Activated naive CD4-positive, alpha-beta T cell treated with anti-CD3 and anti-CD28 coated beads for 36 hours (primary cell): Measurements from ENCODE around the gene RAD51B. TPM values are rescaled to one million over a fixed set of nuclear protein-coding genes. Genes with fewer than 3 reads are reported as not detected.

ENCODE experiments used
- CTCF ChIA-PET: fragments of 350-600 bp; sonication (Branson Sonifier 250); formaldehyde crosslinking; loops from one replicate; lab custom pipeline; 2021; ENCODE audit warnings: antibody characterized with exemption; lab: Charles Lee
- DNase-seq: peaks from one replicate; pipeline ENCODE4 v3.0.0-alpha.2; 2020
- H3K27ac Mint-ChIP-seq: one replicate; pipeline ENCODE4 v1.8.0; 2021; ENCODE audit warnings: mild to moderate bottlenecking, mixed read lengths
- H3K27me3 Mint-ChIP-seq: one replicate; pipeline ENCODE4 v1.8.0; 2021; ENCODE audit warnings: low read depth, mixed read lengths
- H3K36me3 Mint-ChIP-seq: one replicate; pipeline ENCODE4 v1.8.0; 2021; ENCODE audit warnings: low read depth, mixed read lengths
- H3K4me1 Mint-ChIP-seq: one replicate; pipeline ENCODE4 v1.8.0; 2021; ENCODE audit warnings: low read depth, mixed read lengths
- H3K4me3 Mint-ChIP-seq: one replicate; pipeline ENCODE4 v1.8.0; 2021; ENCODE audit warnings: mild to moderate bottlenecking, moderate library complexity, mixed read lengths
- H3K9me3 Mint-ChIP-seq: one replicate; pipeline ENCODE4 v1.8.0; 2021; ENCODE audit warnings: mixed read lengths
- intact Hi-C: fragments of 100-400 bp; cut with micrococcal nuclease; formaldehyde crosslinking; loops from one replicate; pipeline ENCODE4 v1.15.1; 2023
- total RNA-seq, 2 experiments: library from RNA; stranded (reverse); gene quantifications; one replicate each; pipeline ENCODE4 v1.2.3, GENCODE V29; 2021

The RAD51B gene
- total RNA-seq, 2 experiments from 2014 or later: 44.8 to 47.6 TPM

DNA sequence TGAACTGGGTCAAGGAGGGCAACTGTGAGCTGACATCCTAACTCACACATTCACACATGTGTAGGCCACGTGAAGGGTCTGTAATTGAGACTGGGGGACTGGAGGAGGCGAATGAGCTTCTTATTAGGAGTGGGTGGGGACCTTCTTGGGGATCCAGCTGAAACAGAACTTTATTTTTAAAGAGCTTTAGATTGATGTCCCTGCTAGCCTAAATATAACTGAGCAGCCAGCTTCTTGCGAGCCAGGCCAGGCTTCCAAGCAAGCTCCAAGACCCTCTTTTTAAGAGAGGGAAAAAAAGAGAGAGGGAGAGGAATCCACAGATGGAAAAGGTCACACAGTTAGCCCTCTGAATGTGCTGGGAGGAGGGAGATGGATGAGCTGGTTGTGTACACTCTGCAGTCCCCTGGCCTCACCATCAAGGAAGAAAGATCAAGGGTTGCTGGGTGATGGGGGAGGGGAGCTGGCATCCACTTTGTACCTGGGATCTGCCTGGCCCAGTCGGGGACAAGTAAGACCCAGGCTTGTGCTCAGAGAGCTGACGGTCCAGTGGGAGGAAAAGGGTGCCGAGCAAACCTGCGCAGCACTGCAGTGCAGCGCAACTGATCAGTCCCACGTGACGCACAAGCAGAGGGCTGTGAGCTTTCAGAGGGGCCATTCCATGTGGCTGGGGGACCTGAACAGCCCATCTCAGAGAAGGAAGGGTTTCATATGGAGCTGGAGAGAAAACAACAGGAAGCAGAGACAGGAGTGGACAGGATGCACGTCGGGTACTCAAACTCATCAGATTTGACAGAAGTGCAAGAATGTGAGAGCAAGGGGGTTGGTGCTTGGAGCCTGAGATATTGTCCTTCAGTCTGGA, 818.8 kb downstream of the RAD51B start:
- Mint-ChIP-seq H3K4me3 (no peak overlapping the region), H3K36me3 (peaks cover 1% of the 10 kb centered on the region), H3K4me1 (no peaks in the 10 kb centered on the region), H3K27ac (no peak overlapping the region), H3K9me3 (peaks cover 6% of the 10 kb centered on the region), H3K27me3 (no peaks in the 10 kb centered on the region)
- intact Hi-C loops: no loop called here
- CTCF ChIA-PET: interaction anchor here (0.6 to 1.2 kb wide), 3 partner anchors 10 to 15 kb away, joined by 3 to 5 read pairs (median 3); no protein-coding TSS in a partner anchor
- DNase-seq: no peak

DNA sequence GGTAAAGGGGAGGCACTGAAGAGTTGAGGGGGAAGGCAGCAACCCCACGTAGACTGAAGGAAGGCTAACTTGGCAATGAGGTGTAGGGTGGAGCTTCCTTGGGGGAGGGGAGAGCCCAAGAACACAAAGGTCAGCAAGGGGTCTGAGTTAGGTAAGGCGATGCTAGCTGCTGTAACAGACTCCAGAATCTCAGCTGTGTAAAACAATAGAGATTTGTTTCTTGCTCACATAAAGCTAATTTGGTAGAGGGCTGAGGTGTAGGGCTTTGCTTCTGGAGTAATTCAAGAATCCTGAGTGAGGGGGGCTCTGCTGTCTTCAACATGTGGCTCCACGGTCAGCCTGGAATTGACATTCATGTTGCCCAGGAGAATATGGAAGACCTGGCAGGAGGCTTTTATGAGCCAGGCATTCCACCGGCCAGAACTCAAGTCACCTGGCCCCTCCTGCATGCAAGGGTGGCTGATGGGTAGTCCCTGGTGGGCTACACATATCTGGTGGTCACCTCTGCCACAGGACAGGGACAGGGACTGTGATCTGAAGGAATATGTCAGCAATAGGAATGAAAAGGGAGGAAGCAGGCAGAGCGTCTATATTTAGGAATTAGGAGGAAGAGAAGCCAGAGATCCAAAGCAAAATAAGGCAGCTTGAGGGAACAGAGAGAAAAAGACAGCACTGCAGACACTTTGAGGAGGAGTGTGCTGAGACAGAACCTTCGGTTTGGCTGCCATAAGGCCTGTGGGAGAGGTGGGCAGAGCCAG, 819.6 kb downstream of the RAD51B start:
- intact Hi-C loops: no loop called here
- no peak for DNase-seq
- Mint-ChIP-seq H3K4me1 (no peaks in the 10 kb centered on the region), H3K27me3 (no peaks in the 10 kb centered on the region), H3K36me3 (peaks cover 1% of the 10 kb centered on the region), H3K4me3 (no peak overlapping the region), H3K27ac (no peak overlapping the region), H3K9me3 (peaks cover 6% of the 10 kb centered on the region)
- CTCF ChIA-PET: interaction anchor here (1.1 kb wide), 1 partner anchor 14 kb away, joined by 3 read pairs; no protein-coding TSS in a partner anchor

DNA sequence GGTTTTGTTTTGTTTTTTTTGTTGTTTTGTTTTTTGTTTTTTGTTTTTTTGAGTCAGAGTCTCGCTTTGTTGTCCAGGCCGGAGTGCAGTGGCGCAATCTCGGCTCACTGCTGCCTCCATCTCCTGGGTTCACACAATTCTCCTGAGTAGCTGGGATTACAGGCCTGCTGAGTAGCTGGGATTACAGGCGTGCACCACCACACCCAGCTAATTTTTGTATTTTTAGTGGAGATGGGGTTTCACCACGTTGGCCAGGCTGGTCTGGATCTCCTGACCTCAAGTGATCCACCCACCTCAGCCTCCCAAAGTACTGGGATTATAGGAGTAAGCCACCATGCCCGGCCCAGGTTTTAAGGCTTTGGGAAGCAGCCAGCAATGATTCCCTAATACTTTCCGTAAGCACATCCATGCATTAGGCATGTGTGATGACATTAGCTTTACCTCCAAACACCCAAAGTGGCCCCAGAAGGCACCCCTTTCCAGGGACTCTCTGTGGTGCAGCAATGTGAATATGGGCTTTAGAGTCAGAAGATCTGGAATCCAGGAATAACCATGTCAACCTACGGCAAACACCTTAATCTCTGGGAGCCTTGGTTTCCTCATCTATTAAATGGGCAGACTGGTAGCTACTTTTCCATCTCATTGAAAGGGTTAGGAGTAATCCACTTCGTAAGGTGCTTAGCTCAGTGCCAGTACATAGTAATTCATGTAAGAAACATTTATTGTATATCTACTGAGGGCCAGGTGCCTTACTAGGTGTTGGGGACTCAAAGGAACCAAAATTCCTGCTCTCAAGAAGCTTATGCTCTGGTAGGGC, 820.4 kb downstream of the RAD51B start:
- Mint-ChIP-seq H3K4me1 (no peaks in the 10 kb centered on the region), H3K9me3 (peaks cover 6% of the 10 kb centered on the region), H3K27ac (no peak overlapping the region), H3K27me3 (no peaks in the 10 kb centered on the region), H3K36me3 (peaks cover 1% of the 10 kb centered on the region), H3K4me3 (no peak overlapping the region)
- CTCF ChIA-PET: interaction anchor here (1.4 kb wide), 1 partner anchor 43 kb away, joined by 3 read pairs; no protein-coding TSS in a partner anchor
- DNase-seq: no peak
- intact Hi-C loops: no loop called here

DNA sequence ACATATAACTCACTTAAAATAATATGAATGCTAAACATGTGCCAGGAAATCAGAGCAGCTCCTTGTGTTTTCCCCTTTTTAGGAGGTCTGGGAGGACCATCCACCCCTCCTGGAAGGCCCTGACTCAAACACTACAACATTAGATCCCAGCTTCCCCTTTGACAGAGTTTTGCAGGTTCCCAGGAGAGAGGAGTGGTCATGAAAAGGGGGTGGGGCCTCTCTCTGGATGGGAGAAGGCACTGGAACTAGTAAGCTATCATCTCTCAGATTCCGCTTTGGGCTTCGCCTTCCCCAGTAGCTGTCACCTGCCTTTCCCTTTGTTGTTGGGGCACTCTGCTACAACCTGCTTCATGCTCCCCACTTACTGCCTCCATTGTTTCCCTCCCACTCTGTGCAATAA, 824.1 kb downstream of the RAD51B start:
- Mint-ChIP-seq H3K36me3 (peaks cover 1% of the 10 kb centered on the region), H3K4me1 (no peaks in the 10 kb centered on the region), H3K27me3 (no peaks in the 10 kb centered on the region), H3K27ac (no peak overlapping the region), H3K4me3 (no peak overlapping the region), H3K9me3 (peaks cover 6% of the 10 kb centered on the region)
- no peak for DNase-seq
- intact Hi-C loops: no loop called here
- CTCF ChIA-PET: interaction anchor here (1.1 kb wide), 1 partner anchor 22 kb away, joined by 3 read pairs; no protein-coding TSS in a partner anchor

DNA sequence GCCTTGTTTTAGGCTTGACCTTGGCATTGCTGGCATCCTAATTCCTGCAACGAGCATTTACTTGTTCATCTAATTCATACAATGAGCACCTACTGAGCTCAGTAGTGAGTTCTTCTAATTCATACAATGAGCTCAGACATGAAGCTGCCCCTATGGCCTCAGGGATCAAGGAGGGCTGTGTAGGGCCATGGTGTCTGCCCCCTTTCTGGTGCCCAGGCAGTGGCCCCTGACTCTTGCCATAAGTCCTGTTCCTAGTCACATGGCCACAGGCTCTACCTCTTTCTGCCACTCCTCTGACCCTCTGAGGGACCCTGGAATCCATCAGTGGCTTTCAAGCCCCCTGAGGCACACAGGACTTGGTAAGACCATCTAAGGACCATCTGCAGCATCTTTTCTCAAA, 824.5 kb downstream of the RAD51B start:
- no peak overlapping the region for H3K27ac Mint-ChIP-seq
- no peak for DNase-seq
- peaks cover 6% of the 10 kb centered on the region for H3K9me3 Mint-ChIP-seq
- CTCF ChIA-PET: no interaction called here
- peaks cover 1% of the 10 kb centered on the region for H3K36me3 Mint-ChIP-seq
- intact Hi-C loops: no loop called here
- no peaks in the 10 kb centered on the region for H3K4me1 Mint-ChIP-seq
- H3K4me3 Mint-ChIP-seq: no peak overlapping the region
- no peaks in the 10 kb centered on the region for H3K27me3 Mint-ChIP-seq

DNA sequence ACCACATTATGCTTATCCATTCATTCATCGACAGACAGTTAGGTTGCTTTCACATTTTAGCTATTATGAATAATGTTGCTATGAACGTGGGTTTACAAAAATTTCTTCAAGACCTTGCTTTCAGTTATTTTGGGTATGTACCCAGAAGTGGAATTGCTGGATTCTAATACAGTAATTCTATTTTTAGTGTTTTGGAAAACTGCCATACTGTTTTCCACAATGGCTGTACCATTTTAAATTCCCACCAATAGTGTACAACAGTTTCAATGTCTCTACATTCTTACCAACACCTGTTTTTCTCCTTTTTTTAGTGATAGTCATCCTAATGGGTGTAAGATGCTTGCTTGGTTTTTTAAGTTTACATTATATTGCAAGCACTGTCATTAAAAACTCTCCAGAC, 825.8 kb downstream of the RAD51B start:
- Mint-ChIP-seq H3K27me3 (no peaks in the 10 kb centered on the region), H3K9me3 (peaks cover 6% of the 10 kb centered on the region)

DNA sequence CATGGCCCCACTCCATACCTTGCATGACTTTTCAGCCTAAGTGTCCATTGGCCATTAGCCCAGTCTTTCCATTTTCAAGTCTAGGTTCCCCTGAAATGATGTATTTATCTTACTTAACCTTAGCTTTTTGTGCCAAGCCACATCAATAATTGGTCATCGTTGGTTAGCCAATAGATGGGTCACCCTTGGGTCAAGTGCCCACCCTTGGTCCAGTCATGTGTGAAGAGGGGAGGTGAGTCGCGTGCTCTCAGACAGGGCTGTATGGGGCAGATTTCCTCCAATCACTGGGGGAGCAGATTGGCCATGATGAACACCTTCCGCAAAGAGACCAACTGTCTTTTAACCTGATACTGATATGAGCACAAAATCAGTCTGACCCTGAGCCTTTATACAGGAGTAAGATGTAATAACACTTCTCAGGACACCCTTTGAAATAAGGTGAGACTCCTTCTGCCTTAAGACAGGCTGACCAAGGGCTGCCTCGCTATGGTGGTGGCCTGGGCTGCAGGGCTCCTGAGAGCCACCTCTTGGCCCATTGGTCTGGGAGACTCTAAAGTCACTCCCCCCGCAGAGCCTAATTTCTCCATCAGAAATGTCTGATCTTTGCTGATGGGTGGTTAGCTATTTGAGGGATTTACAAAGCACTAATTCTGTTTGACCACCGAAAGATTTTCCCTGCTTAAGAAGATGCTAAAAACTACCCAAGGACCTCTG, 830.1 kb downstream of the RAD51B start:
- no peaks in the 10 kb centered on the region for H3K9me3 Mint-ChIP-seq
- CTCF ChIA-PET: no interaction called here
- no peaks in the 10 kb centered on the region for H3K27me3 Mint-ChIP-seq
- no peak overlapping the region for H3K4me3 Mint-ChIP-seq
- no peak overlapping the region for H3K27ac Mint-ChIP-seq
- H3K4me1 Mint-ChIP-seq: peaks cover 3% of the 10 kb centered on the region
- H3K36me3 Mint-ChIP-seq: no peaks in the 10 kb centered on the region
- no peak for DNase-seq
- intact Hi-C loops: no loop called here

More for the DNA sequence above, 825.8 kb downstream of the RAD51B start:
- H3K4me3 Mint-ChIP-seq: no peak overlapping the region
- peaks cover 1% of the 10 kb centered on the region for H3K36me3 Mint-ChIP-seq
- intact Hi-C loops: no loop called here
- CTCF ChIA-PET: no interaction called here
- H3K4me1 Mint-ChIP-seq: no peaks in the 10 kb centered on the region
- DNase-seq: no peak
- no peak overlapping the region for H3K27ac Mint-ChIP-seq

DNA sequence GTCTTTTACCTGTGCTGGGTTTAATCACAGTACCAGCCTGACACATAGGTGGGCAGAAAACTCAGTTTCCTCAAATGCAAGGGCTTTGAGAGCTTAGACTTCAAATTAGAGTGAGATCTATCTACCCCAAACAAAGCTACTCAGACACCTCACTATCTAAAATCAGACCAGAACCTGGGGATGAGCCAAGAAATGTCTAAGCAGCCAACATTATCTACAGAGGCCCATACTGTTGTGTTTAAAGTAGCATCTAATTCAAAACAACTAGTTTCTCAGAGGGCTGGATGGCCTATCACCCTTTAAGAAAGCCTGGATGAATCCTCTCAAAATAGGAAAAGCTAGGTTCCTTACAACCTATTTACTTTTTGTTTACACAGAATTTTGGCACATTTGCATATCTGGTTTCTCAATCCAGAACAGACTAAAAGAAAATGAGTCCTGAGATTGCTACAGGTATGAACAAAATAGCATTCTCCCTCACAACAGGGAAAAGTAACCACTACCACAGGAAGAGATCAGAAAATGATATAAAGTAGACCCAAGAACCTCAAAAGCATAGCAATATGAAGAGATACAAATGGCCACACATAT, 830.9 kb downstream of the RAD51B start:
- Mint-ChIP-seq H3K27me3 (no peaks in the 10 kb centered on the region), H3K9me3 (no peaks in the 10 kb centered on the region), H3K4me3 (no peak overlapping the region), H3K4me1 (peaks cover 6% of the 10 kb centered on the region), H3K36me3 (no peaks in the 10 kb centered on the region), H3K27ac (no peak overlapping the region)
- intact Hi-C loops: no loop called here
- CTCF ChIA-PET: no interaction called here
- no peak for DNase-seq

DNA sequence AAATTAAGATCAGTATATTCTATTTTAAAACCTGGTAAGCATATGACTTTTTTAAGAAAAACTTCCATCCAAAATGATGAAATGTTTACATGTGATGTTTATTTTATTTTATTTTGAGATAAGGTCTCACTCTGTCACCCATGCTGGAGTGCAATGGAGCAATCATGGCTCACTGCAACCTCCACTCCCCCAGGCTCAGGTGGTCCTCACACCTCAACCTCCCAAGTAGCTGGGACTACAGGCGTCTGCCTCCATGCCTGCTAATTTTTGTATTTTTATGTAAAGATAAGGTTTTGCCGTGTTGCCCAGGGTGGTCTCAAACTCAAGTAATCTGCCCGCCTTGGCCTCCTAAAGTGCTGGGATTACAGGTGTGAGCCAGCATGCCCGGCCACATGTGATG, 831.5 kb downstream of the RAD51B start:
- Mint-ChIP-seq H3K4me1 (peaks cover 6% of the 10 kb centered on the region), H3K4me3 (no peak overlapping the region), H3K9me3 (no peaks in the 10 kb centered on the region), H3K36me3 (no peaks in the 10 kb centered on the region), H3K27ac (no peak overlapping the region), H3K27me3 (no peaks in the 10 kb centered on the region)
- intact Hi-C loops: no loop called here
- DNase-seq: no peak
- CTCF ChIA-PET: no interaction called here

DNA sequence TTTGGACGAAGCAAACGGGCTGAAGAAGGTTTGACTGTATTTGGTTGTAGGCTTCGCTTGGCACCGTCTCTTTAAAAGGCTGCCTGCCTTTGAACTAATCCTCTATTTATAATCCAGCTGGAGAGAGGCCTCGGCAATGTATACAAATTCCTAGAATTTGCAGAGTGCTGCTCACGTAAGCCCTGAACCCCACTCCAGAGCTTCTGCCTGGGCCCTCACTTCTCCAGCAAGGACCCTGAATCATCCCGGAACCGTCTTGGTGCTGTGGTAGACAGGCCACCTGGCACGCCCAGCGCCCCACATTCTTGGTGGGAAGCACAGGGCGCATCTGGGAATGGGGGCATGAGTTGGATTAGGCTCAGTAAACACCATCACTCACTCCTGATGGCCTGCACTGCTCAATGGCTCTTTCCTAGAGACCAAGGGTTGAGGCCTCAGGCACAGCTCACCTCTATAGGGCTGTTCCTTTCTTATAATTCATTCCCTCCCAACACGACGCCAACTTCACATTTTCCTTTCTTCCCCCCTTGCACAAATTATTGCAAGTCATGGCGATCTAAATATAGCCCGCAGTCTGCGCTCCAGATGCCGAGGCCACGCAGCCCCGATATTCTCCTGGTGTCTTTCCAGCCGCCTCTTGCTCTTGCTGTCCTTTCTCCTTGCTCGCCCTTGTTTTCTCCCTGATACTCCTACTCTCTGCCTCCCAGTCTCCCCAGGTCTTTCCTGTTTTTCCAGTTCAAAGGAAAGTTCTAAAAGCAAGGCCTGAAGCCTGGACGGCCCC, 832.3 kb downstream of the RAD51B start:
- H3K4me3 Mint-ChIP-seq: no peak overlapping the region
- CTCF ChIA-PET: no interaction called here
- H3K9me3 Mint-ChIP-seq: no peaks in the 10 kb centered on the region
- H3K4me1 Mint-ChIP-seq: peaks cover 6% of the 10 kb centered on the region
- H3K27me3 Mint-ChIP-seq: no peaks in the 10 kb centered on the region
- no peak for DNase-seq
- no peaks in the 10 kb centered on the region for H3K36me3 Mint-ChIP-seq
- intact Hi-C loops: no loop called here
- H3K27ac Mint-ChIP-seq: no peak overlapping the region

DNA sequence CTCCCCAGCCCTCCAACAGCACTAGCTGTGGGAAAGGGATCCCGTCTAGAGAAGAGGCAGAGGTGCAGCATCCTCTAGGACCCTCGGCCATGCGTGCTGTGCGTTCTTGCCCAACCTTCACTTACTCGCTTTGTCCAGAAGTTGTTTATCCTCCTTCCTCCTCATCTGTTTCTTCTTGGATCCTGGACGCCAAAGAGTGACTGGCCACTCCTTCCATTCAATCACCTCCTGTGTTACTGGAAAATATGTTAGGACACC, 832.8 kb downstream of the RAD51B start:
- Mint-ChIP-seq H3K27ac (no peak overlapping the region), H3K9me3 (no peaks in the 10 kb centered on the region), H3K27me3 (no peaks in the 10 kb centered on the region), H3K4me3 (no peak overlapping the region), H3K4me1 (peaks cover 6% of the 10 kb centered on the region), H3K36me3 (no peaks in the 10 kb centered on the region)
- intact Hi-C loops: no loop called here
- CTCF ChIA-PET: no interaction called here
- no peak for DNase-seq
